Stimulated activated CD8-positive, alpha-beta memory T cell treated with anti-CD3 and anti-CD28 coated beads, Interleukin-15, amount 100 ng/mL, for 4 hours (primary cell): Measurements from ENCODE around the gene DIP2A.

Experiments
- DNase-seq, 2 donors: peaks; one replicate each; pipeline ENCODE4 v3.0.0-alpha.2; 2020; ENCODE audit warnings: low read depth in 2 of 2

DIP2A gene

GRCh38 chr21:46597896-46598343 lies 139.2 kb downstream of the DIP2A start:
- DNase-seq, result no peak

GRCh38 chr21:46598581-46599572 lies 140.2 kb downstream of the DIP2A start:
- DNase-seq, result no peak

- DNase-seq, result no peak
These were observed 141.6 kb downstream of the DIP2A start for GRCh38 chr21:46600305-46600704.

- DNase-seq, result no peak
These were observed 142.3 kb downstream of the DIP2A start for GRCh38 chr21:46600978-46601377.

- no peak for DNase-seq
These were observed 144.5 kb downstream of the DIP2A start for GRCh38 chr21:46603228-46603627.

GRCh38 chr21:46604329-46604974 lies 145.8 kb downstream of the DIP2A start:
- DNase-seq, result no peak

- DNase-seq, result no peak
These were observed 146.5 kb downstream of the DIP2A start, which contains the start of gene S100B for GRCh38 chr21:46604975-46605766. S100B (minus strand) TSS chr21:46605082; CDS start chr21:46602415, 2,667 bp downstream.

GRCh38 chr21:46605767-46606426 lies 147.2 kb downstream of the DIP2A start:
- peak in 1 of 2 donors; percentile 12 for DNase-seq

GRCh38 chr21:46606427-46606813 lies 147.7 kb downstream of the DIP2A start:
- DNase-seq, result no peak

- no peak for DNase-seq
These were observed 148.9 kb downstream of the DIP2A start for GRCh38 chr21:46607636-46608035.

- no peak for DNase-seq
These were observed 150.0 kb downstream of the DIP2A start for GRCh38 chr21:46608672-46609111.

GRCh38 chr21:46610018-46610701 lies 151.5 kb downstream of the DIP2A start:
- no peak for DNase-seq

- DNase-seq, result no peak
These were observed 154.7 kb downstream of the DIP2A start for GRCh38 chr21:46613391-46613790.

GRCh38 chr21:46616050-46616449 lies 157.4 kb downstream of the DIP2A start:
- DNase-seq, result no peak

- DNase-seq, result no peak
These were observed 158.0 kb downstream of the DIP2A start for GRCh38 chr21:46616656-46617055.

GRCh38 chr21:46617267-46618051 lies 158.8 kb downstream of the DIP2A start:
- DNase-seq, result no peak

GRCh38 chr21:46618738-46619379 lies 160.2 kb downstream of the DIP2A start:
- no peak for DNase-seq
